Smooth muscle cell (in vitro differentiated cells): ENCODE results near the gene ISCA2. TPM values are rescaled to one million over a fixed set of nuclear protein-coding genes. Genes with fewer than 3 reads are reported as not detected.

Experiments
- DNase-seq: peaks from one replicate; lab custom pipeline; 2025; ENCODE audit not compliant: unreplicated experiment; lab: John Stamatoyannopoulos, UW
- H2AFZ ChIP-seq: fragments of 200-600 bp; sonication (generic); 2 replicates; pipeline ENCODE4 v1.6.0; 2016; ENCODE audit warnings: antibody characterized with exemption, low read depth, mild to moderate bottlenecking
- H3F3A ChIP-seq: fragments of 200-600 bp; sonication (generic); 2 replicates; pipeline ENCODE4 v1.6.0; 2017; ENCODE audit warnings: antibody characterized with exemption, low read depth
- H3K27ac ChIP-seq: fragments of 200-600 bp; sonication (generic); 2 replicates; pipeline ENCODE4 v1.5.1; 2016; ENCODE audit warnings: low read depth, mild to moderate bottlenecking
- H3K27me3 ChIP-seq: fragments of 200-600 bp; sonication (generic); 2 replicates; pipeline ENCODE4 v1.6.1; 2016; ENCODE audit warnings: low read depth, mild to moderate bottlenecking
- H3K36me3 ChIP-seq: fragments of 200-600 bp; sonication (generic); 2 replicates; pipeline ENCODE4 v1.5.1; 2016; ENCODE audit warnings: low read depth
- H3K4me1 ChIP-seq: fragments of 200-600 bp; sonication (generic); 2 replicates; pipeline ENCODE4 v1.5.1; 2016; ENCODE audit warnings: low read depth
- H3K4me2 ChIP-seq: fragments of 200-600 bp; sonication (generic); 2 replicates; pipeline ENCODE4 v1.6.0; 2016; ENCODE audit warnings: mild to moderate bottlenecking
- H3K4me3 ChIP-seq: fragments of 200-600 bp; sonication (generic); 2 replicates; pipeline ENCODE4 v1.5.1; 2016; ENCODE audit warnings: mild to moderate bottlenecking
- H3K79me2 ChIP-seq: fragments of 200-600 bp; sonication (generic); 2 replicates; pipeline ENCODE4 v1.6.0; 2016; ENCODE audit warnings: low read depth, mild to moderate bottlenecking
- H3K9ac ChIP-seq: fragments of 200-600 bp; sonication (generic); 2 replicates; pipeline ENCODE4 v1.6.0; 2016; ENCODE audit warnings: low read depth
- H3K9me3 ChIP-seq: fragments of 200-600 bp; sonication (generic); replicated peaks from 2 replicates; pipeline ENCODE4 v1.5.1; 2016; ENCODE audit warnings: low read depth
- H4K20me1 ChIP-seq: fragments of 200-600 bp; sonication (generic); 2 replicates; pipeline ENCODE4 v1.6.0; 2016; ENCODE audit warnings: low read depth
- WGBS: methylation state at CpG from one replicate; pipeline ENCODE4 v1.1.7; 2016; ENCODE audit warnings: low lambda C conversion rate; 5-methylcytosine and 5-hydroxymethylcytosine counted together
- polyA plus RNA-seq: library from polyadenylated mRNA; unstranded; fragments of >200 nt; fragmentation: Nextera tagmentation; extraction: Ambion mirVana; gene quantifications from 2 replicates; pipeline ENCODE4 v1.2.1, GENCODE V29; 2016
- total RNA-seq: library from RNA; depleted of rRNA; stranded (reverse); fragments of >200 nt; gene quantifications from 2 replicates; pipeline ENCODE4 v1.2.3, GENCODE V29; 2014
- TF ChIP-seq, protein P1 (sequence below): fragments of 200-600 bp; sonication (generic); IDR thresholded peaks from 2 replicates; pipeline ENCODE4 v1.5.1; 2017; ENCODE audit warnings: borderline replicate concordance, mild to moderate bottlenecking, antibody characterized with exemption; ENCODE audit not compliant: insufficient read depth, poor library complexity, severe bottlenecking

The ISCA2 gene
- total and polyA plus RNA-seq, 2 experiments from 2014 or later, result 15.0 to 65.8 TPM

DNA sequence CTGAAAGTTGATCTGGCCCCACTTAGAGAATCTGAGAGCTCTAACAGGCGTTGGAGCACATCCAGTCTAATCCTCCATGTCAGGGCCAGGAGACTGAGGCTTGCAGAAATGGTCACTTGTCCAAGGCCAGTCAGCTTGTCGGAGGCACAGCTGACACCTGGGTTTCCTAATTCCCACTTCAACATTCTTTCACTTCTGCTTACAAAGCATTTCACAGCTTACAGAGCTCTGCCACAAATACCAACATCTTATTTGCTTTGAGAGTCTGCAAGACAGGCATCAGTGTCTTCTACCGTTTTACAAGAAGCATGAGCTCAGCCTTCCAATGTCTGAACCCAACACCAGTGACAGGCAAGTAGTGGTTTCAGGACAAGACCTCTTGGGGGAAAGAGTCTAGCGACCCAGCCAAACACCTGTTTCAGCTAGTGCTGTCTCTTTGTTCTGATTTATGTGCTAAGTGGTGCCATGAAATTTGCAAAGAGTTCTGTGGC is 31.8 kb downstream of the ISCA2 start:
- DNase-seq, result no peak
- peaks cover 7% of the 10 kb centered on the region for H3K4me1 ChIP-seq
- no peaks in the 10 kb centered on the region for H4K20me1 ChIP-seq
- H3K27ac ChIP-seq, result no peak overlapping the region
- H3K36me3 ChIP-seq, result no peaks in the 10 kb centered on the region
- H3K4me2 ChIP-seq, result no peak overlapping the region
- TF ChIP-seq, protein P1, sequence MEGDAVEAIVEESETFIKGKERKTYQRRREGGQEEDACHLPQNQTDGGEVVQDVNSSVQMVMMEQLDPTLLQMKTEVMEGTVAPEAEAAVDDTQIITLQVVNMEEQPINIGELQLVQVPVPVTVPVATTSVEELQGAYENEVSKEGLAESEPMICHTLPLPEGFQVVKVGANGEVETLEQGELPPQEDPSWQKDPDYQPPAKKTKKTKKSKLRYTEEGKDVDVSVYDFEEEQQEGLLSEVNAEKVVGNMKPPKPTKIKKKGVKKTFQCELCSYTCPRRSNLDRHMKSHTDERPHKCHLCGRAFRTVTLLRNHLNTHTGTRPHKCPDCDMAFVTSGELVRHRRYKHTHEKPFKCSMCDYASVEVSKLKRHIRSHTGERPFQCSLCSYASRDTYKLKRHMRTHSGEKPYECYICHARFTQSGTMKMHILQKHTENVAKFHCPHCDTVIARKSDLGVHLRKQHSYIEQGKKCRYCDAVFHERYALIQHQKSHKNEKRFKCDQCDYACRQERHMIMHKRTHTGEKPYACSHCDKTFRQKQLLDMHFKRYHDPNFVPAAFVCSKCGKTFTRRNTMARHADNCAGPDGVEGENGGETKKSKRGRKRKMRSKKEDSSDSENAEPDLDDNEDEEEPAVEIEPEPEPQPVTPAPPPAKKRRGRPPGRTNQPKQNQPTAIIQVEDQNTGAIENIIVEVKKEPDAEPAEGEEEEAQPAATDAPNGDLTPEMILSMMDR, result no peak
- H3K9me3 ChIP-seq, result no peaks in the 10 kb centered on the region
- H3F3A ChIP-seq, result no peaks in the 10 kb centered on the region
- no peaks in the 10 kb centered on the region for H3K79me2 ChIP-seq
- WGBS, result 86% methylated on average over 4 of the region's 4 CpGs
- no peak overlapping the region for H3K4me3 ChIP-seq
- no peaks in the 10 kb centered on the region for H3K27me3 ChIP-seq
- no peak overlapping the region for H3K9ac ChIP-seq
- H2AFZ ChIP-seq, result no peak overlapping the region

DNA sequence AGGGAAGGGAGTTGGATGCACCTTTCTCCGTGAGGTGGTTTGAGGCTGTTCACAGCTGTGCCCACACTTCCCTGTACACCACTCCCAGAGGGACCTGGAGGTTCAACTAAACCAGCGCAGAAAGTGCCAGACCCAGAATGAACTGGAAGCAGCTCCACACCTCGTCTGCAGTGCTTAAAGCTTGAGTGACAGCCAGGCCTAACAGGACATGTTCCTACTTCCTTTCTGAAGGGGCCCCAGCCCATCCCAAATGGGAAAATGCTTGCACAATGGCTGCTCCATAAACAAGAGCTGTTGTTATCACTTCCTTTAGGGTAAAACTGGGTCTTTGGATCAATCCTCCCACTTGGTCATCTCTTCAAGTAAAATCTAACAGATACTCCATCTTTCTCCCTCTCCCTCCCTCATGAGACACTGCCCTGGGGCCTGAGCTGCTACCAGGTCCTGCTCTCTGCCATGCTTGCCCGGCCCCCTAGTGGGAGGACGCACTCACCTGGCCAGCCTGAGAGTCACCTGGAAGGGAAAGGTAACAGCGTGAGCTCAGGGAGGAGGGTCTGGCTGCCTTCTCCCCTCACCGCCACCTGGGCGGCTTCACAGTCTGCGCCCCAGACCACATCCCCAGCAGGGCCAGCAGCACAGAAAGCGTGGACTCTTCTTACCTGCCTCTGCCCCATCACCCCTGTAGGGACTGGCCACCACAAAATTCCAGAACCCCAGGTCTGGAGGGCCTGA is 33.5 kb downstream of the ISCA2 start:
- Histone ChIP-seq H3K4me3 (no peak overlapping the region), H3K27me3 (no peaks in the 10 kb centered on the region), H4K20me1 (no peaks in the 10 kb centered on the region), H3K4me2 (no peak overlapping the region), H3K27ac (no peak overlapping the region), H3F3A (no peaks in the 10 kb centered on the region), H3K4me1 (peaks cover 10% of the 10 kb centered on the region), H2AFZ (no peak overlapping the region), H3K36me3 (no peaks in the 10 kb centered on the region), H3K79me2 (no peaks in the 10 kb centered on the region), H3K9me3 (no peaks in the 10 kb centered on the region), H3K9ac (no peak overlapping the region)
- no peak for DNase-seq
- WGBS, result 81% methylated on average over 10 of the region's 10 CpGs
- TF ChIP-seq, protein P1, result no peak

DNA sequence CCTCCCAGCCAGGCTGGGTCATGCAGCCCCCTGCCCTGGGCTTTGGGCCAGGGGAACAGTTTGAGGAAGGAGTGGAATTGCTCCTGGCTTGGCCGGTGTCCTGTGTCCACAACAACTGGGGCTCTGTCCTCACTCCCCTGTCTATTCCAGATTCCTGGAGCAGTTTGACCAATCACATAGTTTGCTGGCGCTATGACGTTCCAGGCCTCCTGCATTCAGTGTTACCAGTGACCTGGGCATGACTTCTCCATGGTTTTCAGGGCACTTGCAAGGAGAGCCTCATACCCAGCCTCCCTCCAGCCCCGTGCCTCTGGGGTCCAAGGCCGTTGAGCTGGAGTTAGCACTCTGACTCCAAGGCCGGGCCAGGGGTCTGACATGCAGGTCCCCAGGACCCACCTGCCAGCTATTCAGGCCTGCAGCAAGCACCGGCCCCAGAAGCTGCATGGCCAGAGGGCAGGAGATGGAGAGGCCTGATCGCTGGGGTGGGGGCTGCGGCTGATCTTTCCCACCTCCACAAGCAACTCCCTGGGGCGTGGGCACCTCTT is 34.2 kb downstream of the ISCA2 start:
- Histone ChIP-seq H3K4me3 (no peak overlapping the region), H3F3A (no peaks in the 10 kb centered on the region), H2AFZ (no peak overlapping the region), H3K27ac (no peak overlapping the region), H3K4me1 (peaks cover 10% of the 10 kb centered on the region), H3K4me2 (no peak overlapping the region), H3K27me3 (no peaks in the 10 kb centered on the region), H4K20me1 (no peaks in the 10 kb centered on the region), H3K36me3 (peaks cover under 1% of the 10 kb centered on the region), H3K9me3 (no peaks in the 10 kb centered on the region), H3K79me2 (no peaks in the 10 kb centered on the region), H3K9ac (no peak overlapping the region)
- WGBS, result 93% methylated on average over 10 of the region's 10 CpGs
- TF ChIP-seq, protein P1, result no peak
- DNase-seq, result no peak
